Astrocyte of the hippocampus (primary cell): ENCODE results near the gene ODF2.
"Not testable (repeated sequence)": the region's sequence is repeated elsewhere in the genome, so short reads cannot be mapped to it uniquely, and the experiment has no call there.

Experiments used
- DNase-seq: peaks from one replicate; pipeline ENCODE4 v3.0.0; 2011; ENCODE audit warnings: low read depth, low spot score

Gene ODF2

GRCh38 chr9:128423356-128423755 is 32.5 kb upstream of the ODF2 start:
- not testable (repeated sequence) for DNase-seq

- DNase-seq: no peak
Observed at GRCh38 chr9:128424268-128424780, 31.5 kb upstream of the ODF2 start.

- DNase-seq: peak; percentile 34
Observed at GRCh38 chr9:128428644-128429512, 26.9 kb upstream of the ODF2 start.

- DNase-seq: no peak
Observed at GRCh38 chr9:128429513-128430086, 26.2 kb upstream of the ODF2 start.

- DNase-seq: no peak
Observed at GRCh38 chr9:128431207-128431606, 24.6 kb upstream of the ODF2 start.

GRCh38 chr9:128434340-128434739 is 21.5 kb upstream of the ODF2 start:
- DNase-seq: no peak

GRCh38 chr9:128435611-128436010 is 20.2 kb upstream of the ODF2 start:
- no peak for DNase-seq

GRCh38 chr9:128438343-128439109 is 17.3 kb upstream of the ODF2 start:
- DNase-seq: peak; percentile 87

GRCh38 chr9:128439273-128439672 is 16.5 kb upstream of the ODF2 start:
- no peak for DNase-seq

- DNase-seq: no peak
Observed at GRCh38 chr9:128442150-128442549, 13.7 kb upstream of the ODF2 start.

- DNase-seq: not testable (repeated sequence)
Observed at GRCh38 chr9:128446505-128446904, 9.3 kb upstream of the ODF2 start.

- no peak for DNase-seq
Observed at GRCh38 chr9:128448746-128449145, 7.1 kb upstream of the ODF2 start.

- no peak for DNase-seq
Observed at GRCh38 chr9:128454991-128455390, 815 bp upstream of the ODF2 start.

GRCh38 chr9:128456613-128457061 is 831 bp downstream of the ODF2 start:
- peak; percentile 79 for DNase-seq

GRCh38 chr9:128457207-128457606 is 1.4 kb downstream of the ODF2 start:
- DNase-seq: no peak

GRCh38 chr9:128459011-128459410 is 3.2 kb downstream of the ODF2 start:
- no peak for DNase-seq

GRCh38 chr9:128469070-128469469 is 13.3 kb downstream of the ODF2 start:
- DNase-seq: no peak

- DNase-seq: peak; percentile 85
Observed at GRCh38 chr9:128470560-128470959, 14.8 kb downstream of the ODF2 start.

GRCh38 chr9:128473104-128473503 is 17.3 kb downstream of the ODF2 start:
- no peak for DNase-seq

- DNase-seq: no peak
Observed at GRCh38 chr9:128475867-128476266, 20.1 kb downstream of the ODF2 start.

GRCh38 chr9:128479262-128479661 is 23.5 kb downstream of the ODF2 start:
- DNase-seq: no peak

GRCh38 chr9:128481561-128481960 is 25.8 kb downstream of the ODF2 start:
- no peak for DNase-seq
